Pancreas (tissue), 10 donors: Measurements from ENCODE around the gene BHLHE23. TPM values are rescaled to one million over a fixed set of nuclear protein-coding genes. Genes with fewer than 3 reads are reported as not detected.
A peak's percentile ranks its signal among the peaks of the same experiment; 100 is the strongest.
"Not testable (repeated sequence)": the region's sequence is repeated elsewhere in the genome, so short reads cannot be mapped to it uniquely, and the experiment has no call there.

Source experiments
- ATAC-seq, 4 donors: fragments of 200-7000 bp; cut with Tn5 transposase; one replicate each; pipeline versions ENCODE4 v1.8.0 to v1.9.1; 2020; ENCODE audit warnings: mild to moderate bottlenecking in 4 of 4, moderate library complexity in 4 of 4
- DNase-seq, 6 donors: peaks; one replicate each; pipeline ENCODE4 v3.0.0-alpha.2; 2020
- FAIRE-seq: peaks from 2 replicates; lab custom pipeline; 2012; peaks lifted over from hg19 to GRCh38; lab: Jason Lieb, UNC
- H3K27ac ChIP-seq, 4 donors: fragments of 200-600 bp; sonication (generic); 1 replicate in 3 of 4; 2 replicates in 1 of 4; pipeline versions ENCODE4 v1.5.0 to v1.8.0; 2020
- H3K27me3 ChIP-seq, 4 donors: fragments of 200-600 bp; one replicate each; pipeline ENCODE4 v1.8.0; 2021
- H3K36me3 ChIP-seq, 3 donors: fragments of 200-600 bp; sonication (generic) in 1 of 3; one replicate each; pipeline versions ENCODE4 v1.5.0 to v1.8.0; 2020 to 2021
- H3K4me1 ChIP-seq, 3 donors: fragments of 200-600 bp; one replicate each; pipeline ENCODE4 v1.8.0; 2021
- H3K4me3 ChIP-seq, 4 donors: fragments of 200-600 bp; sonication (generic) in 2 of 4; one replicate each; pipeline versions ENCODE4 v1.5.0 to v1.8.0; 2020 to 2021
- H3K9me3 ChIP-seq, 4 donors: fragments of 200-600 bp; one replicate each; pipeline ENCODE4 v1.8.0; 2021
- CTCF ChIP-seq, 4 donors: fragments of 200-600 bp; sonication (generic) in 3 of 4; IDR thresholded peaks; one replicate each; pipeline versions ENCODE4 v1.5.0 to v1.8.0; 2021; ENCODE audit warnings: antibody characterized with exemption in 4 of 4
- WGBS, 2 donors: extraction: QIAGEN DNeasy Blood & Tissue Kit; methylation state at CpG; one replicate each; pipeline ENCODE4 v1.1.7; 2013; 5-methylcytosine and 5-hydroxymethylcytosine counted together
- intact Hi-C, 3 donors: fragments of 100-400 bp; cut with DNase I; formaldehyde crosslinking; loops; one replicate each; pipeline versions ENCODE4 v1.11.1 to v1.14.2; 2022
- polyA plus RNA-seq, 2 donors: library from polyadenylated mRNA; stranded (reverse); fragments of 200-250 nt; gene quantifications; one replicate each; pipeline ENCODE4 v1.2.3, GENCODE V29; 2013
- total RNA-seq, 6 donors: library from RNA; stranded (reverse); fragmentation: NEBNext Ultra II Directional in 4 of 6; extraction: Animal tissue kit (Norgen Biotek cat#: 25700) in 4 of 6; gene quantifications; one replicate each; pipeline versions ENCODE4 v1.2.1 to v1.2.4, GENCODE V29; 2021 to 2023
- donor health status: healthy with polysubstance abuse.
- donor health status: DM: no; HTN: no; CAD: no; lungs with moderate emphysema.
- donor health status: DM: no; HTN: no; CAD: no.
- donor health status: control.
- donor health status: control.
- donor health status: Bipolar disorder and iron deficiency.
- donor health status: DM: yes; HTN: yes; CAD: no.
- donor health status: DM: no; HTN: no; CAD: no.
- donor health status: DM: no; HTN: no; CAD: no.
- donor health status: DM: yes; HTN: yes; CAD: no.

BHLHE23 gene
- total and polyA plus RNA-seq, 8 donors: not detected

- peaks cover 0 to 31% (median 0%) of the 10 kb centered on the region in 4 donors for H3K27me3 ChIP-seq
- no peak for FAIRE-seq
Measured at GRCh38 chr20:63037669-63038268, 31.0 kb upstream of the BHLHE23 start.

GRCh38 chr20:63036291-63036690 is 29.5 kb upstream of the BHLHE23 start:
- no peak for ATAC-seq
- Histone ChIP-seq H3K4me3 (no peak overlapping the region), H3K4me1 (no peaks in the 10 kb centered on the region), H3K36me3 (no peaks in the 10 kb centered on the region), H3K9me3 (no peaks in the 10 kb centered on the region), H3K27me3 (peaks cover 0 to 41% (median 0%) of the 10 kb centered on the region in 4 donors), H3K27ac (no peak overlapping the region)
- TF ChIP-seq CTCF (IDR thresholded peaks at IDR 0.05): no peak
- peak in 3 of 6 donors; percentile 14 to 40 (median 37) for DNase-seq
- whole genome bisulfite sequencing, 2 donors: 16 to 24% methylated on average over 18 to 19 of the region's 19 CpGs
- no peak for FAIRE-seq
- intact Hi-C loops: loop anchor here in 1 of 3 donors (10.0 kb wide), 1 partner anchor 59 kb away; no protein-coding TSS in a partner anchor

More at GRCh38 chr20:63037669-63038268, 31.0 kb upstream of the BHLHE23 start:
- H3K4me1 ChIP-seq: no peaks in the 10 kb centered on the region
- ATAC-seq: no peak
- no peak overlapping the region for H3K4me3 ChIP-seq
- no peak for TF ChIP-seq CTCF (IDR thresholded peaks at IDR 0.05)
- no peaks in the 10 kb centered on the region for H3K36me3 ChIP-seq
- H3K27ac ChIP-seq: no peak overlapping the region
- DNase-seq: peak in 1 of 6 donors; percentile 21
- H3K9me3 ChIP-seq: no peaks in the 10 kb centered on the region
- WGBS, 2 donors: 45 to 58% methylated on average over 26 of the region's 26 CpGs
- intact Hi-C loops: loop anchor here in 1 of 3 donors (10.0 kb wide), 1 partner anchor 57 kb away; no protein-coding TSS in a partner anchor

GRCh38 chr20:63035603-63036185 is 28.9 kb upstream of the BHLHE23 start:
- Histone ChIP-seq H3K27ac (no peak overlapping the region), H3K4me1 (no peaks in the 10 kb centered on the region), H3K9me3 (no peaks in the 10 kb centered on the region), H3K36me3 (no peaks in the 10 kb centered on the region), H3K27me3 (peaks cover 0 to 35% (median 0%) of the 10 kb centered on the region in 4 donors), H3K4me3 (no peak overlapping the region)
- peak in 1 of 6 donors; percentile 48 for DNase-seq
- 62 to 66% methylated on average over 18 to 23 of the region's 23 CpGs for WGBS, 2 donors
- no peak for ATAC-seq
- no peak for TF ChIP-seq CTCF (IDR thresholded peaks at IDR 0.05)
- intact Hi-C loops: loop anchor here in 1 of 3 donors (10.0 kb wide), 1 partner anchor 59 kb away; no protein-coding TSS in a partner anchor
- FAIRE-seq: no peak

GRCh38 chr20:63034710-63035602 is 28.2 kb upstream of the BHLHE23 start:
- FAIRE-seq, ATAC-seq, H3K27ac ChIP-seq, H3K4me3 ChIP-seq, H3K4me1 ChIP-seq, H3K36me3 ChIP-seq, H3K9me3 ChIP-seq: not testable (repeated sequence)
- 66 to 77% methylated on average over 38 to 44 of the region's 44 CpGs for WGBS, 2 donors
- peak in 1 of 6 donors; percentile 51 for DNase-seq
- peaks cover 0 to 28% (median 0%) of the 10 kb centered on the region in 4 donors for H3K27me3 ChIP-seq
- intact Hi-C loops: loop anchor here in 1 of 3 donors (10.0 kb wide), 1 partner anchor 60 kb away; no protein-coding TSS in a partner anchor
